B cell (primary cell): ENCODE data around the gene ELMOD3. TPM values are rescaled to one million over a fixed set of nuclear protein-coding genes. Genes with fewer than 3 reads are reported as not detected.

Source experiments
- ATAC-seq: fragments of 200-7000 bp; cut with Tn5 transposase; one replicate; pipeline ENCODE4 v1.10.0; 2021; ENCODE audit warnings: low read depth, mild to moderate bottlenecking, moderate number of reproducible peaks, moderate library complexity
- CTCF ChIA-PET: fragments of 350-600 bp; sonication (Branson Sonifier 250); formaldehyde crosslinking; loops from one replicate; lab custom pipeline; 2021; ENCODE audit warnings: antibody characterized with exemption, inconsistent platforms; lab: Charles Lee
- POLR2A ChIA-PET: fragments of 350-600 bp; sonication (Branson Sonifier 250); formaldehyde crosslinking; loops from one replicate; lab custom pipeline; 2021; ENCODE audit warnings: antibody characterized with exemption; lab: Charles Lee
- DNase-seq: peaks from one replicate; pipeline ENCODE4 v3.0.0; 2013
- H2AFZ ChIP-seq: 2 replicates; pipeline ENCODE4 v1.6.1; 2012; ENCODE audit warnings: mild to moderate bottlenecking, low read depth, low read length; ENCODE audit not compliant: insufficient read depth, poor library complexity, severe bottlenecking
- H3K27ac ChIP-seq, 2 donors: 1 replicate in 1 of 2; 2 replicates in 1 of 2; pipeline ENCODE4 v1.5.1; 2012 to 2013; ENCODE audit warnings: low read length in 2 of 2, mild to moderate bottlenecking in 2 of 2, moderate library complexity in 1 of 2
- H3K27me3 ChIP-seq, 4 experiments: fragments of 200-600 bp in 1 of 4; sonication (generic) in 1 of 4; replicated peaks in 1 of 4; 1 replicate in 2 of 4; 2 replicates in 2 of 4; pipeline versions ENCODE4 v1.6.1 to v1.7.0; 2013 to 2016; ENCODE audit warnings: low read length in 3 of 4, mild to moderate bottlenecking in 2 of 4, mixed read lengths in 1 of 4, moderate library complexity in 1 of 4; ENCODE audit not compliant: insufficient read depth in 4 of 4, control insufficient read depth in 3 of 4; ENCODE audit errors: control extremely low read depth in 1 of 4
- H3K36me3 ChIP-seq, 2 experiments: replicated peaks in 1 of 2; 1 replicate in 1 of 2; 2 replicates in 1 of 2; pipeline versions ENCODE4 v1.6.1 to v1.7.1; 2013; ENCODE audit warnings: low read length in 1 of 2; ENCODE audit not compliant: insufficient read depth in 2 of 2, control insufficient read depth in 1 of 2; ENCODE audit errors: control extremely low read depth in 1 of 2, extremely low read depth in 1 of 2
- H3K4me1 ChIP-seq, 2 donors: fragments of 200-600 bp in 1 of 2; sonication (generic) in 1 of 2; 1 replicate in 1 of 2; 2 replicates in 1 of 2; pipeline versions ENCODE4 v1.5.1 to v1.6.1; 2013 to 2017; ENCODE audit warnings: low read length in 2 of 2; ENCODE audit not compliant: control insufficient read depth in 2 of 2, insufficient read depth in 2 of 2
- H3K4me2 ChIP-seq: replicated peaks from 2 replicates; pipeline ENCODE3; 2012; ENCODE audit warnings: mild to moderate bottlenecking, low read depth, low read length; ENCODE audit not compliant: poor library complexity, severe bottlenecking
- H3K4me3 ChIP-seq, 5 experiments: fragments of 200-600 bp in 1 of 5; sonication (generic) in 1 of 5; 1 replicate in 3 of 5; 2 replicates in 2 of 5; pipeline versions ENCODE4 v1.5.1 to v1.7.0; 2011 to 2016; ENCODE audit warnings: low read length in 4 of 5, mild to moderate bottlenecking in 4 of 5, low read depth in 2 of 5, control low read depth in 1 of 5, moderate library complexity in 1 of 5; ENCODE audit not compliant: insufficient read depth in 1 of 5; ENCODE audit errors: control extremely low read depth in 1 of 5, extremely low read depth in 1 of 5
- H3K79me2 ChIP-seq: fragments of 200-600 bp; sonication (generic); one replicate; pipeline ENCODE4 v1.6.0; 2016; ENCODE audit warnings: low read length; ENCODE audit not compliant: control insufficient read depth, insufficient read depth
- H3K9ac ChIP-seq: fragments of 200-600 bp; sonication (generic); 2 replicates; pipeline ENCODE4 v1.6.1; 2017; ENCODE audit warnings: mild to moderate bottlenecking, low read length, moderate library complexity
- H3K9me3 ChIP-seq, 3 donors: one replicate each; pipeline versions ENCODE4 v1.6.1 to v1.7.1; 2013; ENCODE audit warnings: low read length in 2 of 3; ENCODE audit not compliant: control insufficient read depth in 2 of 3, insufficient read depth in 1 of 3; ENCODE audit errors: control extremely low read depth in 1 of 3
- H4K20me1 ChIP-seq: 2 replicates; pipeline ENCODE4 v1.6.0; 2012; ENCODE audit warnings: mild to moderate bottlenecking, low read length; ENCODE audit not compliant: insufficient read depth, control insufficient read depth, poor library complexity, severe bottlenecking
- H3K27ac Mint-ChIP-seq: one replicate; pipeline ENCODE4 v1.8.0; 2021; ENCODE audit warnings: mixed read lengths
- H3K27me3 Mint-ChIP-seq: one replicate; pipeline ENCODE4 v1.8.0; 2021; ENCODE audit warnings: mixed read lengths
- H3K4me1 Mint-ChIP-seq: one replicate; pipeline ENCODE4 v1.8.0; 2021; ENCODE audit warnings: mixed read lengths
- H3K4me3 Mint-ChIP-seq: one replicate; pipeline ENCODE4 v1.8.0; 2021; ENCODE audit warnings: mixed read lengths
- H3K9me3 Mint-ChIP-seq: one replicate; pipeline ENCODE4 v1.8.0; 2022; ENCODE audit warnings: mixed read lengths; ENCODE audit not compliant: insufficient read depth
- CTCF ChIP-seq: fragments of 200-600 bp; IDR thresholded peaks from one replicate; pipeline ENCODE4 v1.8.0; 2022; ENCODE audit warnings: antibody characterized with exemption, mild to moderate bottlenecking
- EZH2 ChIP-seq: IDR thresholded peaks from 2 replicates; pipeline ENCODE4 v1.6.1; 2012; ENCODE audit warnings: borderline replicate concordance, low read depth, mild to moderate bottlenecking, moderate library complexity, low read length; ENCODE audit not compliant: insufficient read depth, poor library complexity, severe bottlenecking
- WGBS: methylation state at CpG from one replicate; pipeline ENCODE4 v1.1.5; 2013; ENCODE audit warnings: missing lambda C conversion rate; ENCODE audit not compliant: insufficient coverage; 5-methylcytosine and 5-hydroxymethylcytosine counted together
- intact Hi-C: fragments of 100-400 bp; cut with micrococcal nuclease; formaldehyde crosslinking; loops from one replicate; pipeline ENCODE4 v1.10.0; 2022
- polyA plus RNA-seq: library from polyadenylated mRNA; depleted of rRNA; stranded (reverse); fragments of >200 nt; gene quantifications from 2 replicates; pipeline ENCODE4 v1.2.3, GENCODE V29; 2012
- total RNA-seq, 2 donors: library from RNA; stranded (reverse); fragments of 120-200 nt in 1 of 2; gene quantifications; 1 replicate in 1 of 2; 2 replicates in 1 of 2; pipeline versions ENCODE4 v1.2.3 to v1.2.4, GENCODE V29; 2013 to 2022

The ELMOD3 gene
- total and polyA plus RNA-seq, 2 donors (not counting 1 experiment from before 2014, with no cell fraction given): 34.3 to 57.6 TPM

DNA sequence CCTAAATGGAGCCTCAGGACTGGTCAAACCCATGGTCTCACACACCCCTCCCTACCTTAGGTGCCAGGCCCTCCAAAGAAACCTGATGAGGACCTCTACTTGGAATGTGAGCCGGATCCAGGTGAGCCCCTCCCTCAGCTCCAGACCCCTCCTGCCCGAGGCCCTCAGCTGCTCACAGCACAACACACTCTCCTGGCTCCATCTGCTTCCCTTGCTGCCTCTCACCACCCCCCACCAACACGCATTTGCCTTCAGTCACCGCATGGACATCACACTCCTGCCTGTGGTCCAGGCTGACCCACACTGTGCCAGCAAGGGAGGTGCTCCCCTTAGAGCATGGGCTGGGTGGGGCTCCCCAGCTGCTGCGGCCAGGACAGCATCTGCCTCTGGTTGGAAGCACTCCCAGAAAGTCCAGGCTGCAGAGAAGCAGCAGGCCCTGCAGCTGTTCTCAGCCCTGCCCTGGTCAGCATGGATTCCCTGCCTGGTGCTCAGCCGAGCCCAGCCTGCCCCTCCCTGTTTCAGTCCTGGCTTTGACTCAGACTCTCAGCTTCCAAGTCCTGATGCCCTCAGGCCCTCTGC lies 79.0 kb downstream of the ELMOD3 start:
- no peak overlapping the region for H3K4me2 ChIP-seq
- H3K4me1 Mint-ChIP-seq: peaks cover 35% of the 10 kb centered on the region
- CTCF ChIA-PET: interaction anchor here (1.2 kb wide), 1 partner anchor 107 kb away, joined by 3 read pairs; no protein-coding TSS in a partner anchor
- DNase-seq (no peak), ATAC-seq (no peak)
- no peaks in the 10 kb centered on the region for H3K27me3 ChIP-seq
- peaks cover 0 to 4% (median 0%) of the 10 kb centered on the region in 3 donors for H3K9me3 ChIP-seq
- no peaks in the 10 kb centered on the region for H3K36me3 ChIP-seq
- H4K20me1 ChIP-seq: no peaks in the 10 kb centered on the region
- no peak overlapping the region for H3K27ac Mint-ChIP-seq
- no peak for TF ChIP-seq EZH2
- no peak for TF ChIP-seq CTCF
- H3K4me1 ChIP-seq: peaks cover 27 to 38% of the 10 kb centered on the region in 2 donors
- no peaks in the 10 kb centered on the region for H3K27me3 Mint-ChIP-seq
- no peaks in the 10 kb centered on the region for H3K9me3 Mint-ChIP-seq
- H2AFZ ChIP-seq: no peak overlapping the region
- WGBS: 91% methylated on average over 6 of the region's 6 CpGs
- intact Hi-C loops: no loop called here
- POLR2A ChIA-PET: no interaction called here
- no peak overlapping the region for H3K4me3 Mint-ChIP-seq
- H3K4me3 ChIP-seq: no peak overlapping the region
- H3K27ac ChIP-seq: no peak overlapping the region
- H3K9ac ChIP-seq: no peak overlapping the region
- no peaks in the 10 kb centered on the region for H3K79me2 ChIP-seq

GRCh38 chr2:85434696-85435095 lies 80.1 kb downstream of the ELMOD3 start:
- Mint-ChIP-seq H3K27ac (no peak overlapping the region), H3K4me1 (peaks cover 38% of the 10 kb centered on the region), H3K9me3 (no peaks in the 10 kb centered on the region), H3K4me3 (no peak overlapping the region), H3K27me3 (no peaks in the 10 kb centered on the region)
- H3K27me3 ChIP-seq: no peaks in the 10 kb centered on the region
- H3K79me2 ChIP-seq: no peaks in the 10 kb centered on the region
- H3K4me2 ChIP-seq: peak overlapping the region; percentile 34
- H3K4me3 ChIP-seq: no peak overlapping the region
- ChIA-PET CTCF (interaction anchor here (0.6 to 1.2 kb wide), 2 partner anchors 106 to 107 kb away, joined by 3 read pairs; no protein-coding TSS in a partner anchor), POLR2A (no interaction called here)
- H2AFZ ChIP-seq: no peak overlapping the region
- ATAC-seq: no peak
- intact Hi-C loops: no loop called here
- TF ChIP-seq CTCF: no peak
- TF ChIP-seq EZH2: no peak
- peaks cover 30 to 40% of the 10 kb centered on the region in 2 donors for H3K4me1 ChIP-seq
- peaks cover 0 to 4% (median 0%) of the 10 kb centered on the region in 3 donors for H3K9me3 ChIP-seq
- H4K20me1 ChIP-seq: no peaks in the 10 kb centered on the region
- no peaks in the 10 kb centered on the region for H3K36me3 ChIP-seq
- no peak overlapping the region for H3K27ac ChIP-seq
- H3K9ac ChIP-seq: no peak overlapping the region
- 19% methylated on average over 3 of the region's 8 CpGs for WGBS
- no peak for DNase-seq
